Measurements from ENCODE around the gene SMAD4. TPM values are rescaled to one million over a fixed set of nuclear protein-coding genes. Genes with fewer than 3 reads are reported as not detected.

The SMAD4 gene
- polyA plus RNA-seq, 3 donors: 21.0 to 34.0 (median 29.1) TPM

DNA sequence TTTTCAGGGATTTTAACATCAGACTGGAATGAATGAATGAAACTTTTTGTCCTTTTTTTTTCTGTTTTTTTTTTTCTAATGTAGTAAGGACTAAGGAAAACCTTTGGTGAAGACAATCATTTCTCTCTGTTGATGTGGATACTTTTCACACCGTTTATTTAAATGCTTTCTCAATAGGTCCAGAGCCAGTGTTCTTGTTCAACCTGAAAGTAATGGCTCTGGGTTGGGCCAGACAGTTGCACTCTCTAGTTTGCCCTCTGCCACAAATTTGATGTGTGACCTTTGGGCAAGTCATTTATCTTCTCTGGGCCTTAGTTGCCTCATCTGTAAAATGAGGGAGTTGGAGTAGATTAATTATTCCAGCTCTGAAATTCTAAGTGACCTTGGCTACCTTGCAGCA lies 53.4 kb downstream of the SMAD4 start:
- WGBS (ENCODE audit: insufficient coverage): 100% methylated on average over 1 of the region's 1 CpG

DNA sequence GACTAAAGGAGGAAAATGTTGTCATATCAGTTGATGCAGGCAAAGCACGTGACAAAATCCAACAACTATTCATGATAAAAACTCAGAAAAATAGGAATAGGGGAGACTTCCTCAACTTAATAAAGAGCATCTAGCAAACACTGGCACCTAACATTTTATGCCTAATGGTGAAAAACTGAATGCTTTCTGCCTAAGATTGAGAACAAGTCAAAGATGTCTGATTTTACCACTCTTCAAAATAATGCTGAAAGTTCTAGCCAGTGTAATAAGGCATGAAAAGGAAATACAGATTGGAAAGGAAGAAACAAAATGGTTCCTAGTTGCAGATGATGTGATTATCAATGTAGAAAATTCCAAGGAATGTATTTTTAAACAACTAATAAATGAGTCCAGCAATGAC lies 58.4 kb downstream of the SMAD4 start:
- H3K79me2 ChIP-seq (ENCODE audit: insufficient read depth, low read length): no peaks in the 10 kb centered on the region
- no peaks in the 10 kb centered on the region for H4K20me1 ChIP-seq (ENCODE audit: insufficient read depth, low read length)
- H3K27ac ChIP-seq (ENCODE audit: low read depth in 1 of 2, low read length in 2 of 2): no peak overlapping the region
- Mint-ChIP-seq H3K36me3 (peaks cover 31 to 41% of the 10 kb centered on the region in 2 donors), H3K9me3 (peaks cover 11 to 39% (median 22%) of the 10 kb centered on the region in 7 donors), H3K4me3 (no peak overlapping the region), H3K4me1 (no peaks in the 10 kb centered on the region), H3K27ac (no peak overlapping the region), H3K27me3 (ENCODE audit: low read depth in 3 of 3) (peaks cover 0 to 2% (median 2%) of the 10 kb centered on the region in 3 donors)
- TF ChIP-seq, protein P1, sequence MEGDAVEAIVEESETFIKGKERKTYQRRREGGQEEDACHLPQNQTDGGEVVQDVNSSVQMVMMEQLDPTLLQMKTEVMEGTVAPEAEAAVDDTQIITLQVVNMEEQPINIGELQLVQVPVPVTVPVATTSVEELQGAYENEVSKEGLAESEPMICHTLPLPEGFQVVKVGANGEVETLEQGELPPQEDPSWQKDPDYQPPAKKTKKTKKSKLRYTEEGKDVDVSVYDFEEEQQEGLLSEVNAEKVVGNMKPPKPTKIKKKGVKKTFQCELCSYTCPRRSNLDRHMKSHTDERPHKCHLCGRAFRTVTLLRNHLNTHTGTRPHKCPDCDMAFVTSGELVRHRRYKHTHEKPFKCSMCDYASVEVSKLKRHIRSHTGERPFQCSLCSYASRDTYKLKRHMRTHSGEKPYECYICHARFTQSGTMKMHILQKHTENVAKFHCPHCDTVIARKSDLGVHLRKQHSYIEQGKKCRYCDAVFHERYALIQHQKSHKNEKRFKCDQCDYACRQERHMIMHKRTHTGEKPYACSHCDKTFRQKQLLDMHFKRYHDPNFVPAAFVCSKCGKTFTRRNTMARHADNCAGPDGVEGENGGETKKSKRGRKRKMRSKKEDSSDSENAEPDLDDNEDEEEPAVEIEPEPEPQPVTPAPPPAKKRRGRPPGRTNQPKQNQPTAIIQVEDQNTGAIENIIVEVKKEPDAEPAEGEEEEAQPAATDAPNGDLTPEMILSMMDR (IDR thresholded peaks at IDR 0.05): no peak
- no peak overlapping the region for H3K9ac ChIP-seq (ENCODE audit: insufficient read depth, low read length, poor library complexity, severe bottlenecking)
- no CpG with 5 or more reads among the region's 1 CpG for WGBS (ENCODE audit: insufficient coverage)
- peaks cover 4 to 13% of the 10 kb centered on the region in 2 donors for H3K9me3 ChIP-seq (replicated peaks in 1 of 2; ENCODE audit: control insufficient read depth in 1 of 2, insufficient read depth in 1 of 2, low read length in 2 of 2)
- peaks cover 18 to 34% of the 10 kb centered on the region in 2 donors for H3K36me3 ChIP-seq (replicated peaks in 1 of 2; ENCODE audit: control insufficient read depth in 1 of 2, insufficient read depth in 2 of 2, low read length in 2 of 2)
- no peak overlapping the region for H2AFZ ChIP-seq (ENCODE audit: insufficient read depth, low read depth, low read length, poor library complexity, severe bottlenecking)
- no peak overlapping the region for H3K4me2 ChIP-seq (replicated peaks; ENCODE audit: extremely low read depth, low read length, poor library complexity, severe bottlenecking)
- intact Hi-C loops (cut with micrococcal nuclease): no loop called here
- H3K27me3 ChIP-seq (ENCODE audit: control insufficient read depth in 2 of 2, insufficient read depth in 2 of 2, low read length in 2 of 2): no peaks in the 10 kb centered on the region
- no peak for DNase-seq
- no peaks in the 10 kb centered on the region for H3K4me1 ChIP-seq (ENCODE audit: control insufficient read depth in 1 of 2, insufficient read depth in 2 of 2, low read length in 2 of 2)
- H3K4me3 ChIP-seq (replicated peaks in 1 of 3; ENCODE audit: low read depth in 2 of 3, low read length in 3 of 3): no peak overlapping the region

More for the DNA sequence above, 53.4 kb downstream of the SMAD4 start:
- no peak overlapping the region for H3K27ac ChIP-seq (ENCODE audit: low read depth in 1 of 2, low read length in 2 of 2)
- Mint-ChIP-seq H3K4me3 (no peak overlapping the region), H3K4me1 (no peaks in the 10 kb centered on the region), H3K9me3 (peaks cover 10 to 26% (median 17%) of the 10 kb centered on the region in 7 donors), H3K27ac (no peak overlapping the region), H3K36me3 (peaks cover 74 to 91% of the 10 kb centered on the region in 2 donors), H3K27me3 (ENCODE audit: low read depth in 3 of 3) (peaks cover 0 to 2% (median 0%) of the 10 kb centered on the region in 3 donors)
- peaks cover 51 to 84% of the 10 kb centered on the region in 2 donors for H3K36me3 ChIP-seq (replicated peaks in 1 of 2; ENCODE audit: control insufficient read depth in 1 of 2, insufficient read depth in 2 of 2, low read length in 2 of 2)
- H3K4me1 ChIP-seq (ENCODE audit: control insufficient read depth in 1 of 2, insufficient read depth in 2 of 2, low read length in 2 of 2): no peaks in the 10 kb centered on the region
- no peaks in the 10 kb centered on the region for H3K79me2 ChIP-seq (ENCODE audit: insufficient read depth, low read length)
- peaks cover 4 to 8% of the 10 kb centered on the region in 2 donors for H3K9me3 ChIP-seq (replicated peaks in 1 of 2; ENCODE audit: control insufficient read depth in 1 of 2, insufficient read depth in 1 of 2, low read length in 2 of 2)
- TF ChIP-seq, protein P1 (IDR thresholded peaks at IDR 0.05): no peak
- no peak for DNase-seq
- intact Hi-C loops (cut with micrococcal nuclease): no loop called here
- no peak overlapping the region for H3K4me2 ChIP-seq (replicated peaks; ENCODE audit: extremely low read depth, low read length, poor library complexity, severe bottlenecking)
- no peaks in the 10 kb centered on the region for H3K27me3 ChIP-seq (ENCODE audit: control insufficient read depth in 2 of 2, insufficient read depth in 2 of 2, low read length in 2 of 2)
- peaks cover 5% of the 10 kb centered on the region for H4K20me1 ChIP-seq (ENCODE audit: insufficient read depth, low read length)
- H3K4me3 ChIP-seq (replicated peaks in 1 of 3; ENCODE audit: low read depth in 2 of 3, low read length in 3 of 3): no peak overlapping the region
- H2AFZ ChIP-seq (ENCODE audit: insufficient read depth, low read depth, low read length, poor library complexity, severe bottlenecking): no peak overlapping the region
- H3K9ac ChIP-seq (ENCODE audit: insufficient read depth, low read length, poor library complexity, severe bottlenecking): no peak overlapping the region
